CD14-positive monocyte (primary cell): Measurements from ENCODE around the gene TCF25. TPM values are rescaled to one million over a fixed set of nuclear protein-coding genes. Genes with fewer than 3 reads are reported as not detected.

ENCODE experiments used
- DNase-seq, 3 donors: peaks; one replicate each; pipeline ENCODE4 v3.0.0-alpha.2; 2011 to 2022
- H2AFZ ChIP-seq: 2 replicates; pipeline ENCODE4 v1.6.0; 2012; ENCODE audit warnings: mild to moderate bottlenecking, low read depth, low read length, inconsistent platforms; ENCODE audit not compliant: insufficient read depth, poor library complexity, severe bottlenecking
- H3K27ac ChIP-seq, 2 donors: 1 replicate in 1 of 2; 2 replicates in 1 of 2; pipeline ENCODE4 v1.5.1; 2012 to 2013; ENCODE audit warnings: low read length in 2 of 2, control low read depth in 1 of 2, inconsistent platforms in 1 of 2, low read depth in 1 of 2, mild to moderate bottlenecking in 1 of 2
- H3K27me3 ChIP-seq, 2 donors: one replicate each; pipeline versions ENCODE4 v1.6.0 to v1.6.1; 2011 to 2013; ENCODE audit warnings: low read length in 2 of 2; ENCODE audit not compliant: control insufficient read depth in 2 of 2, insufficient read depth in 2 of 2
- H3K36me3 ChIP-seq, 2 donors: replicated peaks in 1 of 2; 1 replicate in 1 of 2; 2 replicates in 1 of 2; pipeline versions ENCODE4 v1.5.1 to v1.6.1; 2012 to 2013; ENCODE audit warnings: low read length in 2 of 2, control low read depth in 1 of 2, inconsistent platforms in 1 of 2, mild to moderate bottlenecking in 1 of 2; ENCODE audit not compliant: insufficient read depth in 2 of 2, control insufficient read depth in 1 of 2
- H3K4me1 ChIP-seq, 2 donors: 1 replicate in 1 of 2; 2 replicates in 1 of 2; pipeline versions ENCODE4 v1.5.1 to v1.6.1; 2012 to 2013; ENCODE audit warnings: low read length in 2 of 2, control low read depth in 1 of 2, inconsistent platforms in 1 of 2, mild to moderate bottlenecking in 1 of 2, moderate library complexity in 1 of 2; ENCODE audit not compliant: insufficient read depth in 2 of 2, control insufficient read depth in 1 of 2
- H3K4me2 ChIP-seq: replicated peaks from 2 replicates; pipeline ENCODE3; 2012; ENCODE audit warnings: low read length, moderate library complexity, mild to moderate bottlenecking; ENCODE audit not compliant: poor library complexity, severe bottlenecking; ENCODE audit errors: extremely low read depth
- H3K4me3 ChIP-seq, 3 experiments: fragments of 200-600 bp in 1 of 3; sonication (generic) in 1 of 3; replicated peaks in 1 of 3; 1 replicate in 2 of 3; 2 replicates in 1 of 3; pipeline ENCODE4 v1.5.1; 2011 to 2013; ENCODE audit warnings: low read length in 3 of 3, mild to moderate bottlenecking in 3 of 3, control low read depth in 2 of 3, low read depth in 2 of 3, inconsistent platforms in 1 of 3, moderate library complexity in 1 of 3
- H3K79me2 ChIP-seq: 2 replicates; pipeline ENCODE4 v1.6.0; 2012; ENCODE audit warnings: mild to moderate bottlenecking, control low read depth, inconsistent platforms, low read length, moderate library complexity; ENCODE audit not compliant: insufficient read depth
- H3K9ac ChIP-seq: 2 replicates; pipeline ENCODE4 v1.6.0; 2017; ENCODE audit warnings: low read length, mild to moderate bottlenecking; ENCODE audit not compliant: insufficient read depth, poor library complexity, severe bottlenecking
- H3K9me3 ChIP-seq, 2 donors: replicated peaks in 1 of 2; 1 replicate in 1 of 2; 2 replicates in 1 of 2; pipeline versions ENCODE4 v1.5.1 to v1.6.1; 2012 to 2013; ENCODE audit warnings: low read length in 2 of 2, control low read depth in 1 of 2; ENCODE audit not compliant: control insufficient read depth in 1 of 2, insufficient read depth in 1 of 2
- H4K20me1 ChIP-seq: 2 replicates; pipeline ENCODE4 v1.6.0; 2012; ENCODE audit warnings: mild to moderate bottlenecking, low read length, control low read depth, moderate library complexity; ENCODE audit not compliant: insufficient read depth
- H3K27ac Mint-ChIP-seq, 7 donors: one replicate each; pipeline ENCODE4 v1.8.0; 2020; ENCODE audit warnings: mild to moderate bottlenecking in 7 of 7, mixed read lengths in 7 of 7, moderate library complexity in 6 of 7, inconsistent platforms in 2 of 7
- H3K27me3 Mint-ChIP-seq, 3 donors: one replicate each; pipeline ENCODE4 v1.8.0; 2021 to 2022; ENCODE audit warnings: low read depth in 3 of 3, mild to moderate bottlenecking in 3 of 3, mixed read lengths in 3 of 3, moderate library complexity in 3 of 3, inconsistent platforms in 1 of 3
- H3K36me3 Mint-ChIP-seq, 2 donors: one replicate each; pipeline ENCODE4 v1.8.0; 2020; ENCODE audit warnings: mixed read lengths in 2 of 2, inconsistent platforms in 1 of 2, mild to moderate bottlenecking in 1 of 2
- H3K4me1 Mint-ChIP-seq: one replicate; pipeline ENCODE4 v1.8.0; 2020; ENCODE audit warnings: mild to moderate bottlenecking, mixed read lengths
- H3K4me3 Mint-ChIP-seq, 2 donors: one replicate each; pipeline ENCODE4 v1.8.0; 2020; ENCODE audit warnings: mild to moderate bottlenecking in 2 of 2, mixed read lengths in 2 of 2, moderate library complexity in 1 of 2
- H3K9me3 Mint-ChIP-seq, 7 donors: one replicate each; pipeline ENCODE4 v1.8.0; 2020 to 2022; ENCODE audit warnings: mixed read lengths in 7 of 7, mild to moderate bottlenecking in 6 of 7, moderate library complexity in 6 of 7, inconsistent platforms in 2 of 7
- CTCF ChIP-seq: fragments of 200-600 bp; IDR thresholded peaks from one replicate; pipeline ENCODE4 v1.8.0; 2022; ENCODE audit warnings: antibody characterized with exemption, mild to moderate bottlenecking
- WGBS: methylation state at CpG from one replicate; pipeline ENCODE4 v1.1.5; 2013; ENCODE audit warnings: missing lambda C conversion rate; ENCODE audit not compliant: insufficient coverage; 5-methylcytosine and 5-hydroxymethylcytosine counted together
- intact Hi-C, 2 donors: fragments of 100-400 bp; cut with micrococcal nuclease; formaldehyde crosslinking; loops; one replicate each; pipeline versions ENCODE4 v1.15.0 to v1.15.1; 2023
- polyA plus RNA-seq, 3 donors: library from polyadenylated mRNA; depleted of rRNA in 1 of 3; unstranded in 2 of 3; stranded (reverse) in 1 of 3; fragments of 300-500 nt in 2 of 3; fragments of >200 nt in 1 of 3; fragmentation: Illumina TruSeq in 2 of 3; gene quantifications; 1 replicate in 2 of 3; 2 replicates in 1 of 3; pipeline ENCODE4 v1.2.3, GENCODE V29; 2012 to 2021

TCF25 gene
- polyA plus RNA-seq, 3 donors: 98.0 to 231 (median 114) TPM

GRCh38 chr16:89918453-89919347, 45.3 kb downstream of the TCF25 start, which contains the start of gene MC1R:
MC1R (plus strand) TSS chr16:89918862; CDS start chr16:89919259, 397 bp downstream.
- WGBS: 10% methylated on average over 12 of the region's 23 CpGs
- peaks cover 49 to 78% (median 52%) of the 10 kb centered on the region in 3 donors for H3K27me3 Mint-ChIP-seq
- TF ChIP-seq CTCF: no peak
- Histone ChIP-seq H2AFZ (peak within 1 kb of the TSS; percentile 83), H3K27ac (no peak within 1 kb of the TSS), H3K9me3 (peaks cover 0 to 11% of the 10 kb centered on the region in 2 donors), H3K4me1 (peaks cover 30 to 42% of the 10 kb centered on the region in 2 donors), H3K79me2 (no peaks in the 10 kb centered on the region), H3K36me3 (no peaks in the 10 kb centered on the region), H3K4me3 (peak within 1 kb of the TSS; percentile 2 to 68 (median 21)), H4K20me1 (peaks cover 3% of the 10 kb centered on the region), H3K4me2 (peak within 1 kb of the TSS; percentile 80), H3K27me3 (peaks cover 12 to 53% of the 10 kb centered on the region in 2 donors), H3K9ac (peak within 1 kb of the TSS; percentile 21)
- peaks cover 28% of the 10 kb centered on the region for H3K4me1 Mint-ChIP-seq
- peaks cover 0 to 13% (median 2%) of the 10 kb centered on the region in 7 donors for H3K9me3 Mint-ChIP-seq
- no peaks in the 10 kb centered on the region for H3K36me3 Mint-ChIP-seq
- intact Hi-C loops: no loop called here
- peak within 1 kb of the TSS; percentile 70 to 88 for H3K4me3 Mint-ChIP-seq
- H3K27ac Mint-ChIP-seq: peak within 1 kb of the TSS in 1 of 7 donors; percentile 66
- DNase-seq: no peak

DNA sequence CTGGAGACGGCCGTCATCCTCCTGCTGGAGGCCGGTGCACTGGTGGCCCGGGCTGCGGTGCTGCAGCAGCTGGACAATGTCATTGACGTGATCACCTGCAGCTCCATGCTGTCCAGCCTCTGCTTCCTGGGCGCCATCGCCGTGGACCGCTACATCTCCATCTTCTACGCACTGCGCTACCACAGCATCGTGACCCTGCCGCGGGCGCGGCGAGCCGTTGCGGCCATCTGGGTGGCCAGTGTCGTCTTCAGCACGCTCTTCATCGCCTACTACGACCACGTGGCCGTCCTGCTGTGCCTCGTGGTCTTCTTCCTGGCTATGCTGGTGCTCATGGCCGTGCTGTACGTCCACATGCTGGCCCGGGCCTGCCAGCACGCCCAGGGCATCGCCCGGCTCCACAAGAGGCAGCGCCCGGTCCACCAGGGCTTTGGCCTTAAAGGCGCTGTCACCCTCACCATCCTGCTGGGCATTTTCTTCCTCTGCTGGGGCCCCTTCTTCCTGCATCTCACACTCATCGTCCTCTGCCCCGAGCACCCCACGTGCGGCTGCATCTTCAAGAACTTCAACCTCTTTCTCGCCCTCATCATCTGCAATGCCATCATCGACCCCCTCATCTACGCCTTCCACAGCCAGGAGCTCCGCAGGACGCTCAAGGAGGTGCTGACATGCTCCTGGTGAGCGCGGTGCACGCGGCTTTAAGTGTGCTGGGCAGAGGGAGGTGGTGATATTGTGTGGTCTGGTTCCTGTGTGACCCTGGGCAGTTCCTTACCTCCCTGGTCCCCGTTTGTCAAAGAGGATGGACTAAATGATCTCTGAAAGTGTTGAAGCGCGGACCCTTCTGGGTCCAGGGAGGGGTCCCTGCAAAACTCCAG, 46.4 kb downstream of the TCF25 start:
- no peak overlapping the region for H3K27ac ChIP-seq
- H3K4me1 ChIP-seq: peaks cover 30 to 47% of the 10 kb centered on the region in 2 donors
- peaks cover 0 to 20% of the 10 kb centered on the region in 2 donors for H3K9me3 ChIP-seq
- Mint-ChIP-seq H3K9me3 (peaks cover 0 to 15% (median 4%) of the 10 kb centered on the region in 7 donors), H3K27ac (peak overlapping the region in 1 of 7 donors; percentile 66), H3K4me1 (peaks cover 30% of the 10 kb centered on the region), H3K4me3 (peak overlapping the region in 1 of 2 donors; percentile 44), H3K27me3 (peaks cover 59 to 89% (median 62%) of the 10 kb centered on the region in 3 donors), H3K36me3 (no peaks in the 10 kb centered on the region)
- intact Hi-C loops: no loop called here
- H3K4me3 ChIP-seq: no peak overlapping the region
- DNase-seq: no peak
- H3K79me2 ChIP-seq: no peaks in the 10 kb centered on the region
- no peak overlapping the region for H2AFZ ChIP-seq
- peaks cover 14% of the 10 kb centered on the region for H4K20me1 ChIP-seq
- peaks cover 20 to 64% of the 10 kb centered on the region in 2 donors for H3K27me3 ChIP-seq
- H3K36me3 ChIP-seq: no peaks in the 10 kb centered on the region
- 89% methylated on average over 47 of the region's 52 CpGs for WGBS
- TF ChIP-seq CTCF: no peak
- H3K4me2 ChIP-seq: no peak overlapping the region
- H3K9ac ChIP-seq: no peak overlapping the region
